SU-DHL-6 (cell line): ENCODE measurements around the gene PTTG1IP.

Experiments
- H2AFZ ChIP-seq: fragments of 200-600 bp; sonication (generic); 2 replicates; pipeline ENCODE4 v1.6.1; 2014; ENCODE audit warnings: low read depth, mild to moderate bottlenecking, moderate library complexity, mixed read lengths, antibody characterized with exemption, low read length; ENCODE audit not compliant: severe bottlenecking
- H3F3A ChIP-seq: fragments of 200-600 bp; shearing (Covaris generic); 2 replicates; pipeline ENCODE4 v1.6.0; 2016; ENCODE audit warnings: antibody characterized with exemption, mild to moderate bottlenecking; ENCODE audit not compliant: insufficient read depth
- H3K27ac ChIP-seq: fragments of 200-600 bp; sonication (generic); 2 replicates; pipeline ENCODE4 v1.5.1; 2016; ENCODE audit warnings: low read depth, mild to moderate bottlenecking, low read length, moderate library complexity, mixed read lengths
- H3K27me3 ChIP-seq: fragments of 200-600 bp; sonication (generic), shearing (Covaris generic); 2 replicates; pipeline ENCODE4 v1.6.0; 2014; ENCODE audit warnings: mild to moderate bottlenecking, low read length
- H3K36me3 ChIP-seq: fragments of 200-600 bp; sonication (generic); 2 replicates; pipeline ENCODE4 v1.6.1; 2014; ENCODE audit warnings: mild to moderate bottlenecking, low read length, mixed read lengths
- H3K4me2 ChIP-seq: fragments of 300-600, 200-600 bp; shearing (Covaris generic), sonication (generic); 2 replicates; pipeline ENCODE4 v1.6.0; 2014; ENCODE audit warnings: low read length, low read depth, mild to moderate bottlenecking; ENCODE audit not compliant: poor library complexity, severe bottlenecking
- H3K4me3 ChIP-seq: fragments of 200-600 bp; sonication (generic); 2 replicates; pipeline ENCODE4 v1.5.1; 2014; ENCODE audit warnings: antibody characterized with exemption, low read length, mild to moderate bottlenecking, mixed read lengths; ENCODE audit not compliant: insufficient read depth, poor library complexity, severe bottlenecking
- H3K79me2 ChIP-seq: fragments of 200-600 bp; sonication (generic); 2 replicates; pipeline ENCODE4 v1.6.1; 2014; ENCODE audit warnings: mild to moderate bottlenecking, low read length, moderate library complexity; ENCODE audit not compliant: insufficient read depth
- H3K9ac ChIP-seq: fragments of 200-600 bp; sonication (generic); 2 replicates; pipeline ENCODE4 v1.7.0; 2014; ENCODE audit warnings: mild to moderate bottlenecking, low read length
- H3K9me2 ChIP-seq: fragments of 200-600 bp; sonication (generic); replicated peaks from 2 replicates; pipeline ENCODE4 v1.6.1; 2014; ENCODE audit warnings: low read length; ENCODE audit not compliant: insufficient read depth
- H3K9me3 ChIP-seq: fragments of 200-600 bp; sonication (generic); 2 replicates; pipeline ENCODE4 v1.6.1; 2014; ENCODE audit warnings: low read length, mixed read lengths; ENCODE audit not compliant: insufficient read depth
- H4K20me1 ChIP-seq: fragments of 200-600 bp; sonication (generic); 2 replicates; pipeline ENCODE4 v1.6.1; 2014; ENCODE audit warnings: low read depth, mild to moderate bottlenecking, antibody characterized with exemption, low read length, moderate library complexity, mixed read lengths
- EZH2phosphoT487 ChIP-seq: fragments of 200-600 bp; sonication (generic), shearing (Covaris generic); conservative IDR thresholded peaks from 2 replicates; pipeline ENCODE4 v1.6.1; 2018; ENCODE audit warnings: mild to moderate bottlenecking, antibody characterized with exemption, low read length, moderate library complexity, mixed read lengths
- TF ChIP-seq, protein P1 (sequence below): fragments of 200-600 bp; sonication (generic); IDR thresholded peaks from one replicate; pipeline ENCODE4 v1.5.1; 2017; ENCODE audit warnings: antibody characterized with exemption, mild to moderate bottlenecking, low read length, moderate library complexity; ENCODE audit not compliant: insufficient read depth, poor library complexity, severe bottlenecking

The PTTG1IP gene

DNA sequence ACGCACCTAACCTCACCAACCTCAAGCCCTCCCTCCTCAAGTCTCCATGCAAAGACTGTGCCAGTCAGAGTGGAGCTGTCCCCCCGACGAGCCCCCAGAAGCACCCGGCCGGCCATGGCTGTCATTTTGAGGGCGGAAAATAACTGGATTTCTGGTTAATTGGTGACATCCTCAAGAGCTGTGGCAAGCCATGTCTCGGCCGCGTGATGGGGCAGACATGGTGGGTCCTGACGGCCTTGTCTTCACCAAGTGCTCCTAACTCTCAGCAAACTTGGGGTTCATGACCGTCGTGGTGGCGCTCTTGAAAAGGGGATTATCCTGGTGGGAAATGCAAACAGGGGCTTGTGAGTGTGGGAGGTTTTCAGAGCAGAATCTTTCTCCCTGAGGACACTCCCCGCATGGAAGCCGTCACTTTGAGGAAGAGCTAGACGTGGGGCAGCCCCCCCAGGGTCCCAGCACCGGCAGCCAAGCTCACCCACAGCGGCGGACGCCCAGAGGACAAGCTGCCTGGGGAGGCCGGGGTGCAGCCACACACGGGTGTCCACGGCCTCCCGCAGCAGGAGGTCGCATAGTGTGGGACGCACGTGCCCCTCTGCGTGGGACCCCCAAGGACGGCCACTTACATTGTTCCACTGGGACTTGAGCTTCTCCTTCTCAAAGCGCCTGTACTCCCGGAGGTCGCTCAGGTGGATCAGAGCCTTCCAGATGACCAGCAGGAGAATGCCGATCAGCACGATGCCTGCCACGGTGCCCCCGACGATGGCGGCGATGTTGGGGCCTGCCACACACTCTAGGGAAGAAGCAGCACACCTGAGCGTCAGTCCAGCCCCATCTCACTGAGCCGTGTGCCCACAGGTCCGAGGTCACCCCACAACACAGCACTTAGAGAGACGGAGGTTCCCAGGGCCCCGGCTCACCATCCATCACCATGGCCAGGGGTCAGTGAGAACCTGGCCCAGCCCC is 12.9 kb upstream of the PTTG1IP start:
- no peak overlapping the region for H3K9ac ChIP-seq
- H2AFZ ChIP-seq, result no peak overlapping the region
- H3K27me3 ChIP-seq, result no peaks in the 10 kb centered on the region
- H3K9me3 ChIP-seq, result no peaks in the 10 kb centered on the region
- H4K20me1 ChIP-seq, result no peaks in the 10 kb centered on the region
- no peaks in the 10 kb centered on the region for H3F3A ChIP-seq
- H3K36me3 ChIP-seq, result no peaks in the 10 kb centered on the region
- H3K27ac ChIP-seq, result no peak overlapping the region
- H3K79me2 ChIP-seq, result no peaks in the 10 kb centered on the region
- no peak overlapping the region for H3K4me2 ChIP-seq
- TF ChIP-seq, protein P1, sequence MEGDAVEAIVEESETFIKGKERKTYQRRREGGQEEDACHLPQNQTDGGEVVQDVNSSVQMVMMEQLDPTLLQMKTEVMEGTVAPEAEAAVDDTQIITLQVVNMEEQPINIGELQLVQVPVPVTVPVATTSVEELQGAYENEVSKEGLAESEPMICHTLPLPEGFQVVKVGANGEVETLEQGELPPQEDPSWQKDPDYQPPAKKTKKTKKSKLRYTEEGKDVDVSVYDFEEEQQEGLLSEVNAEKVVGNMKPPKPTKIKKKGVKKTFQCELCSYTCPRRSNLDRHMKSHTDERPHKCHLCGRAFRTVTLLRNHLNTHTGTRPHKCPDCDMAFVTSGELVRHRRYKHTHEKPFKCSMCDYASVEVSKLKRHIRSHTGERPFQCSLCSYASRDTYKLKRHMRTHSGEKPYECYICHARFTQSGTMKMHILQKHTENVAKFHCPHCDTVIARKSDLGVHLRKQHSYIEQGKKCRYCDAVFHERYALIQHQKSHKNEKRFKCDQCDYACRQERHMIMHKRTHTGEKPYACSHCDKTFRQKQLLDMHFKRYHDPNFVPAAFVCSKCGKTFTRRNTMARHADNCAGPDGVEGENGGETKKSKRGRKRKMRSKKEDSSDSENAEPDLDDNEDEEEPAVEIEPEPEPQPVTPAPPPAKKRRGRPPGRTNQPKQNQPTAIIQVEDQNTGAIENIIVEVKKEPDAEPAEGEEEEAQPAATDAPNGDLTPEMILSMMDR, result no peak
- TF ChIP-seq EZH2phosphoT487, result no peak
- H3K4me3 ChIP-seq, result no peak overlapping the region
- H3K9me2 ChIP-seq, result no peaks in the 10 kb centered on the region

DNA sequence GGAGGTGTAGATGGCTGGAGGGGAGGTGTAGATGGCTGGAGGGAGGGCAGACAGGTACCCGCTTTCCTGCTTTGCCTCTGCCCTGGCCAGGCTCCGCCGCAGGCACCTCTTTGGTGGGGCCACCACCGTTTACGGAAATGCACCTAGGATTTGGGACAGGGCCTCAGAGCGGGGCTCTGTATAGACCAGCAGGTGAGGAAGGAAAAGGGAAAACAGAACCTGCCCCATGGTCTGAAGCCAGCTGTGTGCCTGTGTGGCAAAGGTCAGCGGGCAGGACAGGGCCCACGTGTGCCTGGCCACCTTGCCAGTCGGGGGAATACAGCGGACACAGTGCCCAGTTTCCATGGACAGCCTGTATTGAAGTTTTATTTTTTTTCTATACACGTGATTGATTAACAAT is 12.1 kb upstream of the PTTG1IP start:
- no peak overlapping the region for H2AFZ ChIP-seq
- no peaks in the 10 kb centered on the region for H3K27me3 ChIP-seq
- no peaks in the 10 kb centered on the region for H3K9me2 ChIP-seq
- TF ChIP-seq EZH2phosphoT487, result no peak
- TF ChIP-seq, protein P1, result no peak
- H3K4me2 ChIP-seq, result no peak overlapping the region
- H3K27ac ChIP-seq, result no peak overlapping the region
- no peaks in the 10 kb centered on the region for H3K9me3 ChIP-seq
- H3K4me3 ChIP-seq, result no peak overlapping the region
- no peaks in the 10 kb centered on the region for H3K36me3 ChIP-seq
- no peak overlapping the region for H3K9ac ChIP-seq
- no peaks in the 10 kb centered on the region for H4K20me1 ChIP-seq
- no peaks in the 10 kb centered on the region for H3K79me2 ChIP-seq
- no peaks in the 10 kb centered on the region for H3F3A ChIP-seq

DNA sequence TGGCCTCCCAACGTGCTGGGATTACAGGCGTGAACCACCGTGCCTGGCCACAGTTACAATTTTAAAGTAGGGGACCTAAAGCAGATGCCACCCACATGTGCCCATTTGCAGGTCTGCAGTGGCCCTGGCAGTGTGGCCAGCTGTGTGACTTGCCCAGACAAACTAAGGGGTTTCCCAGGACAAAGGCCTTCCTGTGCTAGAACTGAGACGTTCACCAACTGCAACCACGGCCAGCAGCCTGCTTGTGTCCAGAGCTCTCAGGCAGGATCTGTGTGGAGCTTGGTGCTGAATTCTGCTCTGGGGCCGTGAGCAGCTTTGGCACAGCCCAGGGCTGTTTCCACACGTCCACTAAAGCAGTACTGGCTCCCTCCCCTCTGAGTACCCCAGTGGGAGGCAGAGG is 10.6 kb upstream of the PTTG1IP start:
- Histone ChIP-seq H3K27me3 (no peaks in the 10 kb centered on the region), H3K4me3 (no peak overlapping the region), H2AFZ (no peak overlapping the region), H3K9me2 (no peaks in the 10 kb centered on the region), H3F3A (no peaks in the 10 kb centered on the region), H3K79me2 (no peaks in the 10 kb centered on the region), H3K9me3 (no peaks in the 10 kb centered on the region), H3K9ac (no peak overlapping the region), H3K4me2 (no peak overlapping the region), H3K36me3 (no peaks in the 10 kb centered on the region), H4K20me1 (no peaks in the 10 kb centered on the region), H3K27ac (no peak overlapping the region)
- TF ChIP-seq EZH2phosphoT487, result no peak

DNA sequence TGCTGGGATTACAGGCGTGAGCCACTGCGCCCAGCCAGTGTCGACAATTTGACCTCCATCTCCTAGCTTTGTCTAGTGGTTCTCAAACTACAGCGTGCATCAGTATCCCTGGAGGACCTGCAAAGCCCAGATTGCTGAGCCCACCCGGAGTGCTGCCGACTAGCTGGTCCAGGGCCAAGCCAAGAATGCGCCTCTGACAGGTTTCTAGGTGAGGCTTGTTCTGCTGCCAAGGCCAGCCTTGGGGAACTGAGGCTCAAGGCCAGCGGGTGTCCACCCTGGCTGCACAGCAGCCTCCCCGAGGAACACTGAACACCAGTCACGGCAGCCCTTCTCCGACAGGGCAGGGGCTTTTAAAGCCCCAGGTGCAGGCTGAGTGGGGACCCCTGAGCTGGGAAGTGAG is 9.8 kb upstream of the PTTG1IP start:
- Histone ChIP-seq H3K36me3 (no peaks in the 10 kb centered on the region), H3K4me2 (no peak overlapping the region), H3F3A (no peaks in the 10 kb centered on the region), H3K9me2 (no peaks in the 10 kb centered on the region), H3K9me3 (no peaks in the 10 kb centered on the region), H3K9ac (no peak overlapping the region), H4K20me1 (no peaks in the 10 kb centered on the region), H3K4me3 (no peak overlapping the region), H3K79me2 (no peaks in the 10 kb centered on the region), H3K27ac (no peak overlapping the region), H3K27me3 (no peaks in the 10 kb centered on the region), H2AFZ (no peak overlapping the region)
- TF ChIP-seq, protein P1, result no peak
